Stimulated activated CD4-positive, alpha-beta T cell treated with anti-CD3 and anti-CD28 coated beads, Interleukin-1b, Interleukin-23, amount 100 ng/mL, for 4 hours (primary cell): Measurements from ENCODE around the gene CDC34.

ENCODE experiments used
- DNase-seq, 2 donors: peaks; one replicate each; pipeline ENCODE4 v3.0.0-alpha.2; 2020; ENCODE audit warnings: low read depth in 2 of 2

The CDC34 gene

GRCh38 chr19:588741-589692 lies 57.5 kb downstream of the CDC34 start:
- DNase-seq: no peak

- DNase-seq: no peak
Measured at GRCh38 chr19:589693-590395, 58.3 kb downstream of the CDC34 start, which contains the start of gene HCN2. HCN2 (plus strand) TSS chr19:589881; CDS start chr19:589946, 65 bp downstream.

GRCh38 chr19:590396-590745 lies 58.8 kb downstream of the CDC34 start:
- no peak for DNase-seq

GRCh38 chr19:590750-591098 lies 59.2 kb downstream of the CDC34 start:
- no peak for DNase-seq

- DNase-seq: no peak
Measured at GRCh38 chr19:591099-591958, 59.8 kb downstream of the CDC34 start.
